Measurements from ENCODE around the gene IRF2. TPM values are rescaled to one million over a fixed set of nuclear protein-coding genes. Genes with fewer than 3 reads are reported as not detected.

IRF2 gene
- total and polyA plus RNA-seq, 2 of the 8 experiments (the other 6 are each of a cell fraction or from before 2014, with no cell fraction given) = 13.8 to 17.0 TPM

GRCh38 chr4:184337907-184338306 is 136.4 kb downstream of the IRF2 start:
- Histone ChIP-seq H2BK20ac (ENCODE audit: low read length) (no peak overlapping the region), H3K36me3 (ENCODE audit: control insufficient read depth in 2 of 4, insufficient read depth in 4 of 4, low read length in 3 of 4) (no peaks in the 10 kb centered on the region), H4K91ac (replicated peaks; ENCODE audit: insufficient read length, low read length) (no peak overlapping the region), H3K23ac (ENCODE audit: insufficient read length) (no peak overlapping the region), H3K9ac (replicated peaks in 1 of 4; ENCODE audit: extremely low read depth in 1 of 4, low read depth in 3 of 4, low read length in 3 of 4) (no peak overlapping the region), H3K79me2 (ENCODE audit: control insufficient read depth in 1 of 2, insufficient read depth in 2 of 2, low read length in 2 of 2) (no peaks in the 10 kb centered on the region), H3K56ac (replicated peaks; ENCODE audit: insufficient read length, low read depth, low read length) (no peak overlapping the region), H2BK120ac (replicated peaks; ENCODE audit: low read depth, low read length) (no peak overlapping the region), H3K27ac (ENCODE audit: low read depth, low read length) (no peak overlapping the region), H4K8ac (ENCODE audit: extremely low read depth, insufficient read depth, low read length) (no peak overlapping the region), H3K27me3 (replicated peaks in 1 of 4; ENCODE audit: control insufficient read depth in 3 of 4, extremely low read depth in 1 of 4, insufficient read depth in 3 of 4, low read length in 3 of 4) (no peaks in the 10 kb centered on the region), H3K4me2 (ENCODE audit: insufficient read depth in 1 of 2, low read depth in 2 of 2, low read length in 2 of 2) (no peak overlapping the region), H2BK12ac (ENCODE audit: low read depth, low read length) (no peak overlapping the region), H3K18ac (ENCODE audit: extremely low read depth, low read length) (no peak overlapping the region), H2BK15ac (ENCODE audit: low read length) (no peak overlapping the region), H3K79me1 (ENCODE audit: low read depth, low read length) (no peaks in the 10 kb centered on the region), H3K9me3 (ENCODE audit: insufficient read depth in 2 of 2, low read depth in 1 of 2, low read length in 1 of 2) (no peaks in the 10 kb centered on the region), H2AFZ (ENCODE audit: low read length) (no peak overlapping the region), H2AK5ac (ENCODE audit: low read depth, low read length) (no peak overlapping the region), H4K20me1 (replicated peaks in 1 of 2; ENCODE audit: control insufficient read depth in 1 of 2, insufficient read depth in 2 of 2, low read length in 2 of 2) (no peaks in the 10 kb centered on the region), H3K23me2 (ENCODE audit: low read depth, low read length) (no peaks in the 10 kb centered on the region), H2BK5ac (ENCODE audit: low read depth, low read length) (no peak overlapping the region), H3K14ac (ENCODE audit: insufficient read length) (no peak overlapping the region), H3K4me1 (replicated peaks in 1 of 4; ENCODE audit: control insufficient read depth in 3 of 4, insufficient read depth in 4 of 4, low read length in 3 of 4) (no peaks in the 10 kb centered on the region), H3K4me3 (ENCODE audit: extremely low read depth in 1 of 4, insufficient read depth in 2 of 4, low read depth in 3 of 4, low read length in 4 of 4) (no peak overlapping the region), H3K4ac (replicated peaks; ENCODE audit: insufficient read length, low read depth, low read length) (no peak overlapping the region), H4K5ac (ENCODE audit: insufficient read length, low read depth, low read length) (no peak overlapping the region)
- WGBS, 2 experiments (ENCODE audit: extremely low coverage in 1 of 2, insufficient coverage in 1 of 2, insufficient read length in 1 of 2, insufficient replicate concordance in 2 of 2, low coverage in 1 of 2, low lambda C conversion rate in 2 of 2, missing lambda C conversion rate in 1 of 2) = 95% methylated on average over 1 of the region's 1 CpG; no CpG with 5 or more reads in 1 of the 2 experiments
- CTCF ChIA-PET (ENCODE audit: partially characterized antibody) = no interaction called here
- FAIRE-seq = no peak
- DNase-seq (ENCODE audit: low read depth in 1 of 2, low spot score in 2 of 2) = no peak
- POLR2A ChIA-PET (ENCODE audit: partially characterized antibody) = no interaction called here
- TF ChIP-seq HDAC2 (IDR thresholded peaks at IDR 0.05; ENCODE audit: borderline replicate concordance in 1 of 2, low read depth in 2 of 2, low read length in 2 of 2) (no peak), HDAC6 (IDR thresholded peaks at IDR 0.05; ENCODE audit: low read depth, low read length) (no peak), SUZ12 (IDR thresholded peaks at IDR 0.05; ENCODE audit: low read length) (no peak), KDM5A (IDR thresholded peaks at IDR 0.05; ENCODE audit: low read length) (no peak), ZNF274 (IDR thresholded peaks at IDR 0.05; ENCODE audit: borderline replicate concordance, extremely low read depth, low read length) (no peak), SP4 (IDR thresholded peaks at IDR 0.05; ENCODE audit: low read length) (no peak), GABPA (IDR thresholded peaks at IDR 0.05; ENCODE audit: borderline replicate concordance, insufficient read depth, low read length) (no peak), NRF1 (IDR thresholded peaks at IDR 0.05; ENCODE audit: low read depth, low read length) (no peak), JUND (IDR thresholded peaks at IDR 0.05; ENCODE audit: low read length) (no peak), POU5F1 (IDR thresholded peaks at IDR 0.05; ENCODE audit: low read depth, low read length) (no peak), MAX (IDR thresholded peaks at IDR 0.05) (no peak), SIRT6 (IDR thresholded peaks at IDR 0.05; ENCODE audit: low read length) (no peak), TAF7 (optimal IDR thresholded peaks at IDR 0.05; ENCODE audit: borderline replicate concordance, low read depth, low read length) (no peak), TBP (IDR thresholded peaks at IDR 0.05; ENCODE audit: low read depth, low read length) (no peak), EP300 (IDR thresholded peaks at IDR 0.05; ENCODE audit: borderline replicate concordance in 1 of 2, low read depth in 2 of 2, low read length in 2 of 2) (no peak), TAF1 (IDR thresholded peaks at IDR 0.05; ENCODE audit: low read depth, low read length) (no peak)
